Measurements from ENCODE around the gene MAML2. TPM values are rescaled to one million over a fixed set of nuclear protein-coding genes. Genes with fewer than 3 reads are reported as not detected.

The MAML2 gene
- 10 to 100 TPM; 15.9 to 31.9 (median 24.9) TPM for total RNA-seq

DNA sequence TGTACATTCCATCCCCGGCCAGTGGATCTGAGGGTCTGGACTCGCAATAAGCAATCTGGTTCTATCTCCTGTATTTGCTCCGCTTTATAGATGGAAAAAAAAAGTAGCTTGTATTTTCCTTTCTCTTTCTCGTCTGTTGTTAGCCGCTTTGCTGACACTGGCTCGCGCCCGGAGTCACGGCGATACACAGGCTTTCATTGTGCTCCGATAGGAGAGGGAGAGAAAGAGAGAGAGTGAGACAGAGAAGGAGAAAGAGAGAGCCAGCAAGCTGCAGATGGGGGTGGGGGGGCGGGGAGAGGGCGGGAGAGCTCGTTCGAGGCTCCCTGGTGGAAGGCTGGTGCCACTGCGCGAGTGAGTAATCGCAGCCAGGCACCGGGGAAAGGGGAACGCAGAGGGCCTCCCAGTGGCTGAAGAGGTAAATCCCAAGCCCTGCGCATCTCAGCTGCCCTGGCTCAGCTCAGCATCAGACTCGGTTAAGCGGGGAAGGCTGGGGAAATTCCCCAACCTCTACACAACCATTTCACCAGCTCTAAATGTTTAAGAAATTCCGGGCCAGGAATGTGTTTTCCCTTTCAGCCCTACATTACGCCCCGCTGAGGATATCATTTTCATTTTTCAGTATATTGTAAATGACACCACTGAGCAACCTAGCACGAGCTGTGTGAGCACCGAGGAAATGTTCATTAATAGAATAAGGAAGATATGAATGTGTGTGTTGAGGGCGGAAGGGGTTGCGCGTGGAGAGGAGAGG, at the start of gene MAML2:
Gene MAML2, minus strand, starts transcription at position 235 of the 751 bp plus-strand sequence. CDS start 1,300 bp downstream, outside the sequence.
- no peaks in the 10 kb centered on the region for H3K27me3 ChIP-seq
- no peaks in the 10 kb centered on the region for H3K9me3 ChIP-seq
- H3K4me3 ChIP-seq, result peak within 1 kb of the TSS; percentile 53 to 90 (median 64)
- H3K4me1 ChIP-seq, result peaks cover 15 to 39% (median 37%) of the 10 kb centered on the region in 4 donors
- WGBS, 2 donors (ENCODE audit: low coverage in 1 of 2), result 3 to 4% methylated on average over 16 to 31 of the region's 31 CpGs
- DNase-seq, result peak; percentile 95
- H3K36me3 ChIP-seq, result no peaks in the 10 kb centered on the region
- H3K27ac ChIP-seq, result peak within 1 kb of the TSS; percentile 82 to 89 (median 86)
- intact Hi-C loops (cut with DNase I; ENCODE audit: low total_unique reads) (loop anchor here (5.0 kb wide), 1 partner anchor 291 kb away; no protein-coding TSS in a partner anchor), in situ Hi-C loops (cut with MboI; ENCODE audit: low pct_ligation_motif_present in 1 of 4, low pct_unique_long_range_greater_than_20kb in 1 of 4, low sequenced_read_pairs in 3 of 4) (loop anchor here (5.0 to 25.0 kb wide), 4 partner anchors 106 to 288 kb away; no protein-coding TSS in a partner anchor)
- TF ChIP-seq POLR2A (IDR thresholded peaks at IDR 0.05) (no peak), POLR2AphosphoS5 (IDR thresholded peaks at IDR 0.05) (peak; percentile 47 to 68 (median 51)), CTCF (IDR thresholded peaks at IDR 0.05) (peak; percentile 85 to 98 (median 92))

- 99 to 100% methylated on average over 3 of the region's 3 CpGs for WGBS, 2 donors (ENCODE audit: low coverage in 1 of 2)
These were observed 48.8 kb upstream of the MAML2 start for GRCh38 chr11:96391698-96392307.

DNA sequence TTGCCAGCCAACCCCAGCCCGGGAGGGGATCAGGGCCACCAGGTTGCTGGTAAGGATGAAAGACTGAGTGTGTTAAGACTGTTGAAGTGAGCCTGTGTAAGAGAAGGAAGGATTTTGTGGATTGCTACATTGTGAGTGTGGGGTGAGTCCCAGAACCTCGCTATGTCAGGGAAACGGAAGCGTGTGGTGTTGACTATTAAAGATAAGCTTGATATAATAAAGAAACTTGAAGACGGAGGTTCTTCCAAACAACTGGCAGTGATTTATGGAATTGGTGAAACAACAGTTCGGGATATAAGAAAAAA, 47.4 kb upstream of the MAML2 start:
- peak overlapping the region; percentile 87 to 91 (median 90) for H3K27ac ChIP-seq
- H3K36me3 ChIP-seq, result no peaks in the 10 kb centered on the region
- in situ Hi-C loops (cut with MboI; ENCODE audit: low pct_ligation_motif_present in 1 of 4, low pct_unique_long_range_greater_than_20kb in 1 of 4, low sequenced_read_pairs in 3 of 4), result loop anchor here in 1 of 4 donors (25.0 kb wide), 1 partner anchor 553 kb away; no protein-coding TSS in a partner anchor
- H3K4me1 ChIP-seq, result peaks cover 5 to 23% (median 17%) of the 10 kb centered on the region in 4 donors
- WGBS, 2 donors (ENCODE audit: low coverage in 1 of 2), result 25 to 28% methylated on average over 5 to 6 of the region's 6 CpGs
- intact Hi-C loops (cut with DNase I; ENCODE audit: low total_unique reads), result no loop called here
- H3K9me3 ChIP-seq, result no peaks in the 10 kb centered on the region
- no peak for DNase-seq
- no peaks in the 10 kb centered on the region for H3K27me3 ChIP-seq
- peak overlapping the region; percentile 64 to 90 (median 84) for H3K4me3 ChIP-seq
- TF ChIP-seq POLR2A (IDR thresholded peaks at IDR 0.05), result no peak
- no peak for TF ChIP-seq CTCF (IDR thresholded peaks at IDR 0.05)
- TF ChIP-seq EP300 (IDR thresholded peaks at IDR 0.05; ENCODE audit: low read depth), result no peak
- TF ChIP-seq POLR2AphosphoS5 (IDR thresholded peaks at IDR 0.05), result no peak

More at GRCh38 chr11:96391698-96392307, 48.8 kb upstream of the MAML2 start:
- peaks cover 5 to 23% (median 17%) of the 10 kb centered on the region in 4 donors for H3K4me1 ChIP-seq
- no peaks in the 10 kb centered on the region for H3K9me3 ChIP-seq
- in situ Hi-C loops (cut with MboI; ENCODE audit: low pct_ligation_motif_present in 1 of 4, low pct_unique_long_range_greater_than_20kb in 1 of 4, low sequenced_read_pairs in 3 of 4) (loop anchor here in 1 of 4 donors (25.0 kb wide), 1 partner anchor 555 kb away; no protein-coding TSS in a partner anchor), intact Hi-C loops (cut with DNase I; ENCODE audit: low total_unique reads) (no loop called here)
- TF ChIP-seq EP300 (IDR thresholded peaks at IDR 0.05; ENCODE audit: low read depth), result no peak
- no peak for TF ChIP-seq POLR2A (IDR thresholded peaks at IDR 0.05)
- TF ChIP-seq POLR2AphosphoS5 (IDR thresholded peaks at IDR 0.05), result no peak
- TF ChIP-seq CTCF (IDR thresholded peaks at IDR 0.05), result no peak
- H3K4me3 ChIP-seq, result no peak overlapping the region
- DNase-seq, result no peak
- no peak overlapping the region for H3K27ac ChIP-seq
- no peaks in the 10 kb centered on the region for H3K36me3 ChIP-seq
- H3K27me3 ChIP-seq, result no peaks in the 10 kb centered on the region
